Astrocyte (in vitro differentiated cells and primary cell): ENCODE results near the gene PIM2. TPM values are rescaled to one million over a fixed set of nuclear protein-coding genes. Genes with fewer than 3 reads are reported as not detected.

ENCODE experiments used
- DNase-seq: peaks from one replicate; pipeline ENCODE4 v3.0.0-alpha.2; 2010; ENCODE audit warnings: low read depth
- FAIRE-seq: peaks from 2 replicates; lab custom pipeline; 2011; peaks lifted over from hg19 to GRCh38; lab: Jason Lieb, UNC
- H2AFZ ChIP-seq: 2 replicates; pipeline ENCODE4 v1.6.0; 2012; ENCODE audit warnings: low read depth, low read length, inconsistent platforms
- H3K27ac ChIP-seq: 2 replicates; pipeline ENCODE4 v1.5.1; 2011; ENCODE audit warnings: low read depth, low read length, inconsistent platforms
- H3K27me3 ChIP-seq: 2 replicates; pipeline ENCODE4 v1.6.0; 2011; ENCODE audit warnings: low read length, inconsistent platforms; ENCODE audit not compliant: insufficient read depth
- H3K36me3 ChIP-seq: 2 replicates; pipeline ENCODE4 v1.5.1; 2011; ENCODE audit warnings: low read length, inconsistent platforms; ENCODE audit not compliant: insufficient read depth
- H3K4me1 ChIP-seq: 2 replicates; pipeline ENCODE4 v1.5.1; 2011; ENCODE audit warnings: low read length, inconsistent platforms; ENCODE audit not compliant: insufficient read depth
- H3K4me2 ChIP-seq: 2 replicates; pipeline ENCODE4 v1.6.0; 2012; ENCODE audit warnings: low read length, inconsistent platforms
- H3K4me3 ChIP-seq: 2 replicates; pipeline ENCODE4 v1.5.1; 2011; ENCODE audit warnings: low read depth, mild to moderate bottlenecking, low read length, inconsistent platforms; ENCODE audit not compliant: insufficient read depth
- H3K79me2 ChIP-seq: 2 replicates; pipeline ENCODE4 v1.6.0; 2012; ENCODE audit warnings: mild to moderate bottlenecking, low read length, inconsistent platforms; ENCODE audit not compliant: insufficient read depth
- H3K9ac ChIP-seq: 2 replicates; pipeline ENCODE4 v1.6.0; 2012; ENCODE audit warnings: mild to moderate bottlenecking, low read length, inconsistent platforms
- H3K9me3 ChIP-seq: 2 replicates; pipeline ENCODE4 v1.5.1; 2012; ENCODE audit warnings: low read depth, mild to moderate bottlenecking, low read length, inconsistent platforms; ENCODE audit not compliant: insufficient read depth
- H4K20me1 ChIP-seq: 2 replicates; pipeline ENCODE4 v1.6.0; 2012; ENCODE audit warnings: low read length, inconsistent platforms; ENCODE audit not compliant: insufficient read depth
- H3K27ac Mint-ChIP-seq: one replicate; pipeline ENCODE4 v1.8.0; 2021; ENCODE audit warnings: mild to moderate bottlenecking, mixed read lengths; ENCODE audit not compliant: unreplicated experiment
- H3K27me3 Mint-ChIP-seq: one replicate; pipeline ENCODE4 v1.8.0; 2021; ENCODE audit warnings: low read depth, mixed read lengths; ENCODE audit not compliant: unreplicated experiment
- H3K36me3 Mint-ChIP-seq: one replicate; pipeline ENCODE4 v1.8.0; 2021; ENCODE audit warnings: low read depth, mixed read lengths; ENCODE audit not compliant: unreplicated experiment
- H3K4me1 Mint-ChIP-seq: one replicate; pipeline ENCODE4 v1.8.0; 2021; ENCODE audit warnings: low read depth, mixed read lengths; ENCODE audit not compliant: unreplicated experiment
- H3K4me3 Mint-ChIP-seq: one replicate; pipeline ENCODE4 v1.8.0; 2021; ENCODE audit warnings: mild to moderate bottlenecking, moderate library complexity, mixed read lengths; ENCODE audit not compliant: unreplicated experiment
- H3K9me3 Mint-ChIP-seq: one replicate; pipeline ENCODE4 v1.8.0; 2021; ENCODE audit warnings: mild to moderate bottlenecking, mixed read lengths; ENCODE audit not compliant: unreplicated experiment
- EZH2 ChIP-seq: IDR thresholded peaks from 2 replicates; pipeline ENCODE4 v1.6.1; 2012; ENCODE audit warnings: mild to moderate bottlenecking, low read length, inconsistent platforms; ENCODE audit not compliant: insufficient read depth
- total RNA-seq: library from RNA; stranded (reverse); gene quantifications from 2 replicates; pipeline ENCODE4 v1.2.1, GENCODE V29; 2021
- TF ChIP-seq, protein P1 (sequence below): IDR thresholded peaks from 2 replicates; pipeline ENCODE4 v1.5.1; 2011; ENCODE audit warnings: low read depth, mild to moderate bottlenecking, inconsistent platforms, low read length, moderate library complexity; ENCODE audit not compliant: insufficient read depth

PIM2 gene
- total RNA-seq, 1 donor from 2014 or later = 13.4 TPM

GRCh38 chrX:48957827-48958634 lies 39.2 kb upstream of the PIM2 start:
- FAIRE-seq (peak; percentile 98), DNase-seq (peak; percentile 92)
- peak overlapping the region; percentile 99 for H3K9ac ChIP-seq
- Mint-ChIP-seq H3K27ac (peak overlapping the region; percentile 100), H3K4me1 (peaks cover 6% of the 10 kb centered on the region), H3K4me3 (peak overlapping the region; percentile 96), H3K36me3 (peaks cover 2% of the 10 kb centered on the region), H3K27me3 (no peaks in the 10 kb centered on the region), H3K9me3 (no peaks in the 10 kb centered on the region)
- no peaks in the 10 kb centered on the region for H3K9me3 ChIP-seq
- TF ChIP-seq, protein P1, sequence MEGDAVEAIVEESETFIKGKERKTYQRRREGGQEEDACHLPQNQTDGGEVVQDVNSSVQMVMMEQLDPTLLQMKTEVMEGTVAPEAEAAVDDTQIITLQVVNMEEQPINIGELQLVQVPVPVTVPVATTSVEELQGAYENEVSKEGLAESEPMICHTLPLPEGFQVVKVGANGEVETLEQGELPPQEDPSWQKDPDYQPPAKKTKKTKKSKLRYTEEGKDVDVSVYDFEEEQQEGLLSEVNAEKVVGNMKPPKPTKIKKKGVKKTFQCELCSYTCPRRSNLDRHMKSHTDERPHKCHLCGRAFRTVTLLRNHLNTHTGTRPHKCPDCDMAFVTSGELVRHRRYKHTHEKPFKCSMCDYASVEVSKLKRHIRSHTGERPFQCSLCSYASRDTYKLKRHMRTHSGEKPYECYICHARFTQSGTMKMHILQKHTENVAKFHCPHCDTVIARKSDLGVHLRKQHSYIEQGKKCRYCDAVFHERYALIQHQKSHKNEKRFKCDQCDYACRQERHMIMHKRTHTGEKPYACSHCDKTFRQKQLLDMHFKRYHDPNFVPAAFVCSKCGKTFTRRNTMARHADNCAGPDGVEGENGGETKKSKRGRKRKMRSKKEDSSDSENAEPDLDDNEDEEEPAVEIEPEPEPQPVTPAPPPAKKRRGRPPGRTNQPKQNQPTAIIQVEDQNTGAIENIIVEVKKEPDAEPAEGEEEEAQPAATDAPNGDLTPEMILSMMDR = no peak
- no peak for TF ChIP-seq EZH2
- no peaks in the 10 kb centered on the region for H3K27me3 ChIP-seq
- peak overlapping the region; percentile 83 for H2AFZ ChIP-seq
- H3K79me2 ChIP-seq = peaks cover 42% of the 10 kb centered on the region
- H3K27ac ChIP-seq = peak overlapping the region; percentile 100
- peak overlapping the region; percentile 87 for H3K4me3 ChIP-seq
- peaks cover 11% of the 10 kb centered on the region for H3K4me1 ChIP-seq
- peak overlapping the region; percentile 89 for H3K4me2 ChIP-seq
- peaks cover 5% of the 10 kb centered on the region for H3K36me3 ChIP-seq
- peaks cover 34% of the 10 kb centered on the region for H4K20me1 ChIP-seq

GRCh38 chrX:48957477-48957826 lies 38.6 kb upstream of the PIM2 start, which contains the start of gene OTUD5:
Gene OTUD5, minus strand, starts transcription at chrX:48957607. Its CDS starts 37 bp downstream, at chrX:48957570.
- peak within 1 kb of the TSS; percentile 100 for H3K27ac Mint-ChIP-seq
- H3K4me1 Mint-ChIP-seq = peaks cover 7% of the 10 kb centered on the region
- Histone ChIP-seq H3K9ac (peak within 1 kb of the TSS; percentile 99), H3K36me3 (peaks cover 5% of the 10 kb centered on the region), H2AFZ (peak within 1 kb of the TSS; percentile 83), H3K27me3 (no peaks in the 10 kb centered on the region), H3K4me2 (peak within 1 kb of the TSS; percentile 89), H3K79me2 (peaks cover 48% of the 10 kb centered on the region), H4K20me1 (peaks cover 39% of the 10 kb centered on the region), H3K27ac (peak within 1 kb of the TSS; percentile 100), H3K9me3 (no peaks in the 10 kb centered on the region), H3K4me3 (peak within 1 kb of the TSS; percentile 87), H3K4me1 (peaks cover 11% of the 10 kb centered on the region)
- no peaks in the 10 kb centered on the region for H3K27me3 Mint-ChIP-seq
- no peak for TF ChIP-seq EZH2
- TF ChIP-seq, protein P1 = no peak
- H3K4me3 Mint-ChIP-seq = peak within 1 kb of the TSS; percentile 96
- H3K9me3 Mint-ChIP-seq = no peaks in the 10 kb centered on the region
- peaks cover 2% of the 10 kb centered on the region for H3K36me3 Mint-ChIP-seq
- FAIRE-seq (no peak), DNase-seq (no peak)
